Measurements from ENCODE around the gene KAT6B.

Gene KAT6B

GRCh38 chr10:74855439-74855838 lies 29.0 kb downstream of the KAT6B start:
- no peak overlapping the region for H3K4me3 ChIP-seq (ENCODE audit: low read length in 2 of 2)
- H3K14ac ChIP-seq (ENCODE audit: low read length): no peak overlapping the region
- H3K4me1 ChIP-seq (ENCODE audit: control insufficient read depth in 2 of 2, insufficient read depth in 1 of 2, low read depth in 1 of 2, low read length in 2 of 2): peaks cover 1 to 7% of the 10 kb centered on the region in 2 donors
- no peak overlapping the region for H3K23ac ChIP-seq (ENCODE audit: low read depth, low read length, poor library complexity)
- H3K27ac ChIP-seq (replicated peaks; ENCODE audit: low read length): no peak overlapping the region
- peaks cover 2% of the 10 kb centered on the region for H3K79me1 ChIP-seq (ENCODE audit: low read depth, low read length)
- peaks cover 0 to 2% of the 10 kb centered on the region in 2 donors for H3K36me3 ChIP-seq (replicated peaks in 1 of 2; ENCODE audit: control insufficient read depth in 2 of 2, insufficient read depth in 2 of 2, low read length in 2 of 2)
- no peak overlapping the region for H2BK15ac ChIP-seq (ENCODE audit: low read length)
- H2BK12ac ChIP-seq (ENCODE audit: low read length): no peak overlapping the region
- no peak overlapping the region for H3K4me2 ChIP-seq (ENCODE audit: insufficient read depth, low read length, poor library complexity, severe bottlenecking)
- H3K9me3 ChIP-seq (replicated peaks in 1 of 2; ENCODE audit: control insufficient read depth in 2 of 2, insufficient read depth in 1 of 2, low read depth in 1 of 2, low read length in 2 of 2): peaks cover 0 to 8% of the 10 kb centered on the region in 2 donors
- H2AFZ ChIP-seq (ENCODE audit: low read length): no peak overlapping the region
- no peak for DNase-seq (ENCODE audit: low spot score)
- H2BK5ac ChIP-seq (ENCODE audit: low read length): no peak overlapping the region
- no peak overlapping the region for H4K91ac ChIP-seq (ENCODE audit: low read depth, low read length, poor library complexity)
- no peaks in the 10 kb centered on the region for H3K27me3 ChIP-seq (ENCODE audit: control insufficient read depth in 3 of 3, insufficient read depth in 3 of 3, low read depth in 1 of 3, low read length in 3 of 3)
- no peak overlapping the region for H4K8ac ChIP-seq (ENCODE audit: low read depth, low read length)
- no peak overlapping the region for H3K9ac ChIP-seq (ENCODE audit: low read depth, low read length, poor library complexity)
- no peak overlapping the region for H3K18ac ChIP-seq (ENCODE audit: low read length)
- no peak overlapping the region for H3K4ac ChIP-seq (ENCODE audit: low read length)
- H2BK120ac ChIP-seq (ENCODE audit: low read depth, low read length): no peak overlapping the region
- H2AK5ac ChIP-seq (ENCODE audit: low read depth, low read length): no peak overlapping the region

- H3K36me3 ChIP-seq (replicated peaks in 1 of 2; ENCODE audit: control insufficient read depth in 2 of 2, insufficient read depth in 2 of 2, low read length in 2 of 2): peaks cover 0 to 2% of the 10 kb centered on the region in 2 donors
- no peak overlapping the region for H4K91ac ChIP-seq (ENCODE audit: low read depth, low read length, poor library complexity)
These were observed 30.5 kb downstream of the KAT6B start for GRCh38 chr10:74856940-74857339.

DNA sequence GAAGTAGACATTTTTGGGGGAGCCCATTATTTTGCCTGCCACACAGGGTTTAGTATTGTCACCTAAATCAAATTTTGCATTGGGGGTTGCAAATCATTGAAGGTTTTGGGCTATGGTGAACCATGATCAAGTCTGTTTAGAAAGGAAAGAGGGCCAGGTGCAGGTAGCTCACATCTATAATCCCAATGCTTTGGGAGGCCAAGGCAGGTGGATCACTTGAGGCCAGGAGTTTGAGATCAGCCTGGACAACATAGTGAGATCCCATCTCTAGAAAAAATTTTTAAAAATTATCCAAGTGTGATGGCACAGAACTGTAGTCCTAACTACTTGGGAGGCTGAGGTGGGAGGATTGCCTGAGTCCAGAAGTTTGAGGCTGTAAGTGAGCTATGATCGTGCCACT lies 31.2 kb downstream of the KAT6B start:
- H3K23ac ChIP-seq (ENCODE audit: low read depth, low read length, poor library complexity): no peak overlapping the region
- no peak overlapping the region for H2BK15ac ChIP-seq (ENCODE audit: low read length)
- H4K91ac ChIP-seq (ENCODE audit: low read depth, low read length, poor library complexity): no peak overlapping the region
- no peak overlapping the region for H3K4ac ChIP-seq (ENCODE audit: low read length)
- no peak overlapping the region for H4K8ac ChIP-seq (ENCODE audit: low read depth, low read length)
- no peak overlapping the region for H2AK5ac ChIP-seq (ENCODE audit: low read depth, low read length)
- H2BK120ac ChIP-seq (ENCODE audit: low read depth, low read length): no peak overlapping the region
- H3K9ac ChIP-seq (ENCODE audit: low read depth, low read length, poor library complexity): no peak overlapping the region
- no peak overlapping the region for H2BK12ac ChIP-seq (ENCODE audit: low read length)
- no peak for DNase-seq (ENCODE audit: low spot score)
- H3K18ac ChIP-seq (ENCODE audit: low read length): no peak overlapping the region
- H3K4me1 ChIP-seq (ENCODE audit: control insufficient read depth in 2 of 2, insufficient read depth in 1 of 2, low read depth in 1 of 2, low read length in 2 of 2): peaks cover 3 to 5% of the 10 kb centered on the region in 2 donors
- no peak overlapping the region for H3K14ac ChIP-seq (ENCODE audit: low read length)
- H3K4me3 ChIP-seq (ENCODE audit: low read length in 2 of 2): no peak overlapping the region
- H2AFZ ChIP-seq (ENCODE audit: low read length): no peak overlapping the region
- H2BK5ac ChIP-seq (ENCODE audit: low read length): no peak overlapping the region
- peaks cover 2% of the 10 kb centered on the region for H3K79me1 ChIP-seq (ENCODE audit: low read depth, low read length)
- H3K27me3 ChIP-seq (ENCODE audit: control insufficient read depth in 3 of 3, insufficient read depth in 3 of 3, low read depth in 1 of 3, low read length in 3 of 3): no peaks in the 10 kb centered on the region
- peaks cover 0 to 2% of the 10 kb centered on the region in 2 donors for H3K36me3 ChIP-seq (replicated peaks in 1 of 2; ENCODE audit: control insufficient read depth in 2 of 2, insufficient read depth in 2 of 2, low read length in 2 of 2)
- no CpG with 5 or more reads among the region's 1 CpG for WGBS, 2 donors (ENCODE audit: extremely low coverage in 2 of 2, insufficient read length in 2 of 2, insufficient replicate concordance in 1 of 2)
- peaks cover 0 to 8% of the 10 kb centered on the region in 2 donors for H3K9me3 ChIP-seq (replicated peaks in 1 of 2; ENCODE audit: control insufficient read depth in 2 of 2, insufficient read depth in 1 of 2, low read depth in 1 of 2, low read length in 2 of 2)
- no peak overlapping the region for H3K27ac ChIP-seq (replicated peaks; ENCODE audit: low read length)
- no peak overlapping the region for H3K4me2 ChIP-seq (ENCODE audit: insufficient read depth, low read length, poor library complexity, severe bottlenecking)

More at GRCh38 chr10:74856940-74857339, 30.5 kb downstream of the KAT6B start:
- H3K27ac ChIP-seq (replicated peaks; ENCODE audit: low read length): no peak overlapping the region
- H2BK5ac ChIP-seq (ENCODE audit: low read length): no peak overlapping the region
- H2BK12ac ChIP-seq (ENCODE audit: low read length): no peak overlapping the region
- peaks cover 1 to 7% of the 10 kb centered on the region in 2 donors for H3K4me1 ChIP-seq (ENCODE audit: control insufficient read depth in 2 of 2, insufficient read depth in 1 of 2, low read depth in 1 of 2, low read length in 2 of 2)
- no peak overlapping the region for H3K4ac ChIP-seq (ENCODE audit: low read length)
- H2BK120ac ChIP-seq (ENCODE audit: low read depth, low read length): no peak overlapping the region
- no peak overlapping the region for H3K4me2 ChIP-seq (ENCODE audit: insufficient read depth, low read length, poor library complexity, severe bottlenecking)
- no peak overlapping the region for H2BK15ac ChIP-seq (ENCODE audit: low read length)
- no peak for DNase-seq (ENCODE audit: low spot score)
- H2AK5ac ChIP-seq (ENCODE audit: low read depth, low read length): no peak overlapping the region
- H3K27me3 ChIP-seq (ENCODE audit: control insufficient read depth in 3 of 3, insufficient read depth in 3 of 3, low read depth in 1 of 3, low read length in 3 of 3): no peaks in the 10 kb centered on the region
- H3K9ac ChIP-seq (ENCODE audit: low read depth, low read length, poor library complexity): no peak overlapping the region
- peaks cover 2% of the 10 kb centered on the region for H3K79me1 ChIP-seq (ENCODE audit: low read depth, low read length)
- H4K8ac ChIP-seq (ENCODE audit: low read depth, low read length): no peak overlapping the region
- no peak overlapping the region for H3K14ac ChIP-seq (ENCODE audit: low read length)
- H2AFZ ChIP-seq (ENCODE audit: low read length): no peak overlapping the region
- no peak overlapping the region for H3K4me3 ChIP-seq (ENCODE audit: low read length in 2 of 2)
- H3K9me3 ChIP-seq (replicated peaks in 1 of 2; ENCODE audit: control insufficient read depth in 2 of 2, insufficient read depth in 1 of 2, low read depth in 1 of 2, low read length in 2 of 2): peaks cover 0 to 8% of the 10 kb centered on the region in 2 donors
- WGBS, 2 donors (ENCODE audit: extremely low coverage in 2 of 2, insufficient read length in 2 of 2, insufficient replicate concordance in 1 of 2): no CpG with 5 or more reads among the region's 3 CpGs
- no peak overlapping the region for H3K23ac ChIP-seq (ENCODE audit: low read depth, low read length, poor library complexity)
- H3K18ac ChIP-seq (ENCODE audit: low read length): no peak overlapping the region

GRCh38 chr10:74859546-74859945 lies 33.1 kb downstream of the KAT6B start:
- Histone ChIP-seq H3K9ac (ENCODE audit: low read depth, low read length, poor library complexity) (no peak overlapping the region), H2BK15ac (ENCODE audit: low read length) (no peak overlapping the region), H2BK5ac (ENCODE audit: low read length) (no peak overlapping the region), H2BK12ac (ENCODE audit: low read length) (no peak overlapping the region), H3K23ac (ENCODE audit: low read depth, low read length, poor library complexity) (no peak overlapping the region), H3K14ac (ENCODE audit: low read length) (no peak overlapping the region), H4K91ac (ENCODE audit: low read depth, low read length, poor library complexity) (no peak overlapping the region), H2BK120ac (ENCODE audit: low read depth, low read length) (no peak overlapping the region), H2AFZ (ENCODE audit: low read length) (no peak overlapping the region), H3K18ac (ENCODE audit: low read length) (no peak overlapping the region), H4K8ac (ENCODE audit: low read depth, low read length) (no peak overlapping the region), H3K4me1 (ENCODE audit: control insufficient read depth in 2 of 2, insufficient read depth in 1 of 2, low read depth in 1 of 2, low read length in 2 of 2) (peaks cover under 1 to 5% of the 10 kb centered on the region in 2 donors), H3K79me1 (ENCODE audit: low read depth, low read length) (no peaks in the 10 kb centered on the region), H3K27ac (replicated peaks; ENCODE audit: low read length) (no peak overlapping the region), H3K9me3 (replicated peaks in 1 of 2; ENCODE audit: control insufficient read depth in 2 of 2, insufficient read depth in 1 of 2, low read depth in 1 of 2, low read length in 2 of 2) (peaks cover 0 to 8% of the 10 kb centered on the region in 2 donors), H3K36me3 (replicated peaks in 1 of 2; ENCODE audit: control insufficient read depth in 2 of 2, insufficient read depth in 2 of 2, low read length in 2 of 2) (no peaks in the 10 kb centered on the region), H3K27me3 (ENCODE audit: control insufficient read depth in 3 of 3, insufficient read depth in 3 of 3, low read depth in 1 of 3, low read length in 3 of 3) (no peaks in the 10 kb centered on the region), H3K4ac (ENCODE audit: low read length) (no peak overlapping the region), H3K4me2 (ENCODE audit: insufficient read depth, low read length, poor library complexity, severe bottlenecking) (no peak overlapping the region), H3K4me3 (ENCODE audit: low read length in 2 of 2) (no peak overlapping the region), H2AK5ac (ENCODE audit: low read depth, low read length) (no peak overlapping the region)
- no CpG with 5 or more reads among the region's 1 CpG for WGBS, 2 donors (ENCODE audit: extremely low coverage in 2 of 2, insufficient read length in 2 of 2, insufficient replicate concordance in 1 of 2)
- no peak for DNase-seq (ENCODE audit: low spot score)
